NOMO-1 (cell line): ENCODE results near the gene KRIT1.

Experiments used
- DNase-seq, 2 experiments: peaks; one replicate each; lab custom pipeline; 2025; ENCODE audit not compliant: unreplicated experiment in 2 of 2; lab: John Stamatoyannopoulos, UW

KRIT1 gene

DNA sequence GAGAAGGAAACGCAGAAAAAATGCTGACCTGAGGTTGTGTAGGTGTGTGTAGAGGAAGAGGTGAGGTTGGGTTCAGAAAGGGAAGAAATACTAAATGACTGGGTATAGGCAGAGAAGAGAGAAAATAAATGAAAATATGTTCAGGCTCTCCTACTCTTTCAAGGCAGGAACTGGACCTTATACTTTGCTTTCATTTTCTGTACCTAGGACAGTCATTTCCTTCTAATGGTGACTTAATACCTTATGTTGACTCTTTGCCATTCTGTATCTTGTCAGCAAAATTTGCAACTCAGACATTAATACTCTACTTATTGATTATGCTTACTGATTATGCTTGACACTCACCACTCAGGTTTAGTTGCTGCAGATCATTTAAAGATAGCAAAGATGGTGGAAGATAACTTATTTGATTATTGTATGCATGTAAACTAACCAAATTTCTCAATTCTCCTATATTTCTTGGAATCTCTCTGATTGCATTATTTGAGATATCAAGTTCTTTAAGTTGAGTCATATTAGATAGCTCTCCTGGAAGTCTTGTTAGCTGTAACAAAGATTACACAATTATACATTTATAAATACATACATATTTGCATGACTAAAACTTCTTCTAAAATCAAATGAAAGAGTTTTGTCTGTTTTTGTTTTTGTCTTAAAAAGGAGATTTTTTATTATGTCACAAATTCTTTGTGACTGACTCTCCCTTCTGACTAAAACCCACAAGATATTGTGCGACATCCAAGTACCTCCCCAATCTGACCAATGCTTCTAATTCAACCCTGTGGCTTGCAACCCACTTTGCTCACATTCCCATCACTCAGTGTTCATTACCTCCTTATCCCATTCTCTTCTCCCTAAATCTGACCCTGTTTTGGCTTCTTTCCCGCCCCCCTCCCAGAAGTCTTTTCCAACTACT lies 86.8 kb downstream of the KRIT1 start:
- no peak for DNase-seq

DNA sequence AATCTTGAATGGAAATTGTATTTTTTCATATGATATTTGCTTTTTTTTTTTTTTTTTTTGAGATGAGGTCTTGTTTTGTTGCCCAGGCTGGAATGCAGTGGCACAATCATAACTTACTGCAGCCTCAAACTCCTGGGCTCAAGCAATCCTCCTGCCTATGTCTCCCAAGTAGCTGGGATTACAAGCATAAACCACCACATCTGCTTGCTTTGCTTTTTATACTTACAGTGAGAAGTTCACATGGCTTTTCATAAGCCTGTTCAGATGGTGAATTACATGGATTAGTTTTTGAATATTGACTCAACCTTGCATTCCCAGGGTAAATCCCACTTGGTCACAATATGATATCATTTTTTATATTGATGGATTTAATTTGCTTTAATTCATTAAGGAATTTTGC lies 88.7 kb downstream of the KRIT1 start:
- DNase-seq: no peak

DNA sequence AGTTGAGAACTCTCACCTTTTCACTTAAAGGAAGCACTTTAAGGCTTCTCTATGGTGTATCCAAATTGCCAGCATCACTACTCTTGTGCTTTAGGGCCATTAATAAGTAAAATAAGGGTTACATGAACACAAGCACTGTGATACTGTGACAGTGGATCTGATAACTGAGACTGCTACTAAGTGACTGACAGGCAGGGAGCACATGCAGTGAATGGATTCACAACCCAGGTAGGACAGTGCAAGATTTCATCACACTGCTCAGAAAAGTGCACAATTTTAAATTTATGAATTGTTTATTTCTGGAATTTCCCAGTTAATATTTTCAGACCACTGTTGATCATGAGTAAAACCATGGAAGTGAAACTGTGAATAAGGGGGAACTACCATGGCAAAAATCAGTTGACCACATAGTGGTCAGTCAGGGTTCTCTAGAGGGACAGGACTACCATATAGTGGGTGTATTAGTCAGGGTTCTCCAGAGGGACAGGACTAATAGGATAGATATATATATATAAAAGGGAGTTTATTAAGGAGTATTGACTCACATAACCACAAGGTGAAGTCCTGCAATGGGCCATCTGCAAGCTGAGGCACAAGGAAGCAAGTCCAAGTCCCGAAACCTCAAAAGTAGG lies 90.5 kb downstream of the KRIT1 start:
- no peak for DNase-seq

DNA sequence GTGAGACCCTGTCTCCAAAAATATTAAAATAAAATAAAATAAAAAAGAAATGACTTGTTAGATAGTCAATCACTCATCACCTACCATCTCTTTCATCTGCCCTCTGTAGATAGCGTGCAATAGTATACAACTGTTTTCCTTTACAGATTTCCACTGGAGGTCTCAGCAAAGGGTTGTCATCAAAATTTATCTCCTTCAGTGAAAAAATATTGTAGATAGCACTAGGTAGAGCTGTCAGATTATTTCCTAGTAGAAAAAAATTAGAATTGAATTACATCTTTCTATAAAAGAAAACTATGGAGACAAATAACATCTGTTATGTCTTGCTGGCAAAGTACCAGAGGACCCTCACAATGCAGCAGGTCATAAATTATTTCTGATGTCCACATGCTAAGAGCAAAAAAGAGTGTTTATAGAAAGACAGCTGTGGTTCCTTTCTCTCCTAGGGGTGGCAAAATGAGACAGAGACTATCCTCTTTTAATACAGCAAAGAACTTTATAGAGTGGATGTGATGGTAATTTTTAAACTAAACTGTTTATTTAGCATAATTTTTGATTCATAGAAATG lies 95.2 kb downstream of the KRIT1 start:
- DNase-seq: no peak

DNA sequence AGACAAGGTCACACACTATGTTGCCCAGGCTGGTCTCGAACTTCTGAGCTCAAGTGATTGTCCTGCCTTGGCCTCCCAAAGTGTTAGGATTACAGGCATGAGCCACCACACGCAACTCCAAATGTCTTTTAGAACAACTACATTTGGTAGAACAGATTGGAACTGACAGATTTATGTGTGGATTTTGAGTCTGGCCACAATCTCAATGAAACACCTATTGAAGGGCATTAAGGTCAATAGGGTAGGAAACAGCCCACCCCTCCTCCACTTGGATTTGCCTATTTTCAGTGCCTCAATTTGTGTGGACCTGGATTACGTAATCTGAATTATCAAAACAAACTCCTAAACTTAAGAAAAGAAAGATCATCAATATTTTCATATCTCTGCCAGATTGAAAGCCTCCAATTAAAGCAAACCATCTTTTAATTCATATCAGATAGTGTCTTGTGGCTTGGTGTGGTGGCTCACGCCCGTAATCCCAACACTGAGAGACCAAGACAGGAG lies 95.9 kb downstream of the KRIT1 start:
- no peak for DNase-seq
